T-helper 9 cell (primary cell): ENCODE data around the gene CBFA2T2.
A peak's percentile ranks its signal among the peaks of the same experiment; 100 is the strongest.
"Not testable (repeated sequence)": the region's sequence is repeated elsewhere in the genome, so short reads cannot be mapped to it uniquely, and the experiment has no call there.

Experiments
- DNase-seq: peaks from one replicate; pipeline ENCODE4 v3.0.0-alpha.2; 2020
- total RNA-seq, 2 donors: gene quantifications; one replicate each; lab custom pipeline; 2026; lab: John Stamatoyannopoulos, UW

Gene CBFA2T2
- total RNA-seq, result 51.9 to 56.4 reads per million in 2 donors

DNA sequence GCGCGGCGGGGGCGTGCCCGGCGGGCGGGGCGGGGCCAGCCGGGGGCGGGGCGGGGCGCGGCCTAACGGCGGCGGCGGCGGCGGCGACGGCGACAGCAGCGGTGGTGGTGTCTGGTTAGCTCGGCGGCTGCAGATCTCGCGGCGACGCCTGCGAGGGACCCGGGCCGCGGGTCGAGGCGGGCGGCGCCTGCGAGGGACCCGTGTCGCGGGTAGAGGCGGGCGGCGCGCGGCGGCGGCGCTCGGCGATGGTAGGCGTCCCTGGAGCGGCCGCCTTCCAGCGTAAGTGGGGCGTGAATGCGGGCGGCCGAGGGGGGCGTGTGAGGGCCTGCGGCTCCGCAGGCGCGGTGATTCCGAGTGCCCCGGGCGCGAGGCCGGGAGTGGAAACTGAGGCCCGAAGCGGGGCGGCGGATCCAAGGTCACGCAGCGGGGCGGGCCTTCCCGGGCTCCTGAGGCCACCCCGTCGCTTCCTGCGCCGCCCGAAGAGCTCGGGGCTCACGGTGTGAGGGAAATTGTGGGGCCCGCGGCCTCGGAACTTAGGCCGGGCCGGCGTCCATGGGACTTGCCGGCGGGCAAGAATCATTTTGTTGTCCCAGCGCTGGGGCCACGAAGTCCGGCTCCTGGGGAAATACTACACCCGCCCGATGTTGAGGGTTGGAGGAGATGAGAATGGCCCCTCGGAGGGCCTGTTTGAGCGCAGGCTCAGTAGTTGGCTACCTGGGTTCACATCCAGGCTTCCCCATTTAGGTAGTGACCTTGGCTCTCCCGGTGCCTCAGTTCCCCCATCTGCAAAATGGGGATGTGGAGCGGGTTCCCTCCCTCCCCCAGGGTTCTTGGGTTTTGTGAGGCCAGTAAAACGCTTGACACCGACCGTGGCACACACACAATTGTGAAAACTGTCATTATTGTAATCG, at the start of gene CBFA2T2:
Gene CBFA2T2, plus strand, starts transcription at position 74 of the 911 bp plus-strand sequence. Its CDS starts 172 bp downstream, at position 246.
- no peak for DNase-seq

DNA sequence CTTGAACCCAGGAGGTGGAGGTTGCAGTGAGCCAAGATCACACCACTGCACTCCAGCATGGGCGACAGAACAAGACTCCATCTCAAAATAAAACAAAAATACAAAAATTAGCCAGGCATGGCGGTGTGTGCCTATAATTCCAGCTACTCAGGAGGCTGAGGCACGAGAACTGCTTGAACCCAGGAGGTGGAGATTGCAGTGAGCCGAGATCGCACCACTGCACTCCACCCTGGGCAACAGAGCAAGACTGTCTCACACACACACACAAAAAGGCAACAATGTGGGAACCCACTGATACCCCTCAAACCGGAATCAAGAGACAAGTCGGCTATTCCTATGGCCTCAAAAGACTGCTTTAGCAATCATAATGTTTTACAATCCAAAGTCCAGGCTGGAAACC, 49.3 kb upstream of the CBFA2T2 start:
- DNase-seq, result not testable (repeated sequence)

DNA sequence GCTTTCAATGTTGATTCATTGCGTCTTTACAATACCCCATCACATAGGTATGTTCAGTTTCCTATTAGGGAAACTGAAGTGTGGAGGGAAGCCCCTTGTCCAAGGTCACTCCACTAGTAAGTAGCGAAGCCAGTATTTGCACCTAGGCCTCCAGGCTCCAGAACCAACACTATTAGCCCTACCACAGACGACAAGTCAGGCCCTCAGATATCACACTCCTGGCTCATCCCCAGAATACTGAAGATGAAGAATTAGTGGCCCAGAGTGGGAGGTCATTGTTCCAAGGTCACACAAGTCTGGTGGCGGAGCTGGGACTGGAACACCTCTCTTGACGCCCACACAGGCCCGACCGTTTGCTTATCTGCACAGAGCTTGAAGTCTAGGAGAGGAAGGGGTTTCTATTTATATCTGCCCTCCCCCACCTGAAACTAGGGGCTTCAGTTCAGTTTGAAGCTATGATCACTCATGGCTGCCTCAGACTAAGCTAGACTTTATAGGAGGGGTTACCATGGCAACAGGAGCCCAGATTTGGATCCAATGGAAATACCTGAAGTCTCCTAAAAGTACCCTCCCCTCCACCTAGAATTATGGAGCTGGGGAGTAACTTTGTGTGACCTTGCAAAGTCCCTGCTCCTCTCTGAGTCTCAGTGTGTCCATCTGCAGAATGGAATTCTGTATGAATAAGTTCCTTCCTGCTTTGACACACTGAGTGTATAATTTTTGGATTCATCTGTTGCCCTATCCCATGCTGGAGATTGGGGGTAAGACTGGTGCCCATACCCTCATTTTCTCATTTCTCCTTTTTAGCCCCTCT, 48.5 kb upstream of the CBFA2T2 start:
- DNase-seq, result no peak

DNA sequence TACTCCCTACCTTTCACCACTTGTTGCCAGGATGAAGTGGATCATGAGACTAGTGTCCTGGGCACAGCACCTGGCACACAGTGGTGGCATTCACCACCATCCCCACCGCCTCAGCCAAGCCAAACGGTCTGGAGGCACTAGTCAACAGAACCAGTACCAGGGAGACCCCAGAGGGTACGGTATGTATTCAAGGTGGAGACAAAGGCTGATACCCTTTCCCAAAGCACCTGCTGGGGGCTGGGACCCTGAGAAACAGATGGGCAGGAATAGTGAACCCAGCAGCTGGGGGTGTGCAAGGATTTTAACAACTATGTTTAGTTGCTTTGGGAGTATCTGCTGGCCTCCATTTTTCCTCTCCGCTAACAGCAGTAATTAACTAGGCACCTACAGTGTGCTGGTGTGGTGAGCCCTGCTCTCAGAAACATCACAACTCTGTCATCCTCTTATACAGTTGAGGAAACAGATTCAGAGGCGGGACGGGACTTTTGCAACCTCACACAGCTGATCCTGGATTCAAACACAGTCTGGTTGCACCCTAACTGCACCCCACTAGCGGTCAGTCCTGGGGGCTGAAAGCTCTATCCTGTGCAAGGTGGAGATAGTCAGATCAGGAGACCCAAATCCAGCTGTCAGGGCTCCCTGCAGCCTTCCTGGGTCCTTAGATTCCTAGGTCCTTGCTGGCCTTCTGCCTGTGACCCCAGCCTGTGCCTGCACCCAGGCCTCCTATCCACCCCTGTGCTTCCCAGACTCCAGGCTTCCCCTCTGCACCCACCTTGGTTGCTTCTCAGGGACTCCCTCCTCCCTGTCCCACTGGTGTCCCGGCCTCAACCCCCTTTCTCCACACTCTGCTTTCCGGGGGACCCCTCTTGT, 47.5 kb upstream of the CBFA2T2 start:
- DNase-seq, result no peak

DNA sequence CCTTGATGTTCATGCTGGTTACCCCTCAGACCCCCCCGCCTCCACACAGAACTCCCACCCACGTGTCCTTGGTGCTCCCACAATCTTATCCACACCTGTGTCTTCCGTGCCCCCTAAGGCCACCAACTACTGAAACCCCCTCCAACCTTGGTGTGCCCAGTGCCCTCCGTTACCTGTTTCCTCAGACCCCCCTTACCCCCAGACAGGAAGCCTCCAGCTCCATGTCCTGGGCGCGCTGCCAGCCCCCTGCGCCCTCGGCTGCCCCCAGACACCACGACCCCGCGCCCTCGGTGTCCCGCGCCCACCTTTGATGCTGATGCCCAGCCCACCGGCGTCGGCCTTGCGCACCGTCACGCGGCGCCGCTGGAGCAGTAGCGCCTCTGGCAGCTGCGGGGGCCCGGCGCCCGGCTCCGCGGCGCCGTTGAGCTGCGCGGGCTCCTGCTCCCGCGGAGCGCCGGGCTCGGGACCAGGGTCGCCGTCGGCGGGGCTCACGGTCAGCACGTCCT, 46.8 kb upstream of the CBFA2T2 start:
- peak; percentile 17 for DNase-seq

DNA sequence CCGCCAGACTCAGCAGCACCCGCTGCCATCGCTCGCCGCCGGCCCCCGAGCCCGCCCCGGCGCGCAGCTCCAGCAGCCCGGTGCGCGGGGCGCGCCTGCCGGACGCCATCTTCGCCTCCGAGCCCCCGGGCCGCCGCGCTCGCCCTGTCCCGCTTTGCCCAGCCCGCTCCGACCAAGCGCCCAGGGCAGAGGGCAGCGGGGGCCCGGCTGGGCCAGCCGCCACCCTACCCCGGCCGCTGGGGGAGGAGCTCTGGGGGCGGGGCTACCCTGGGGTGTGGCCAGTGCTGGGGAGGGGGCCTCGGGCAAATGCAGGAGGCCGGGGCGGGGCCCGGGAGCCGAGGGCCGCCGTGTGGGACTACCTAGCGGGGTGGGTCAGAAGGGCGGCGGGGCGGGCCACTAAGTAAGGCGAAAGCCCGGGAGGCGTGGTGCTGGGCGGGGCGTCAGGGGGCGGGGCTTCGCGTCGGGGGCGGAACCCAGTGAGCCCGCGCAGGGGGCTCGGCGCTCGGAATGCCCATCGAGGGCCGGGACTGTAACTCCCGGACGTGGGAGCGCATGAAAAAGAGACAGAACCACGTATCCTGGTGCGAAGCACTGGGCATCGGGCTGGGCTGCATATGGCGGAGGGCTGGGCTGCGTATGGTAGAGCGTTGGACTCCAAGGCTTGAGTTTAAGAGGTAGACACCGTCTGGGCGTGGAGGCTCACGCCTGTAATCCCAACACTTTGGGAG, 46.2 kb upstream of the CBFA2T2 start, which contains the start of gene SNTA1:
Gene SNTA1, minus strand, starts transcription at position 252 of the 728 bp plus-strand sequence. Its CDS starts 143 bp downstream, at position 109.
- DNase-seq, result peak; percentile 87

DNA sequence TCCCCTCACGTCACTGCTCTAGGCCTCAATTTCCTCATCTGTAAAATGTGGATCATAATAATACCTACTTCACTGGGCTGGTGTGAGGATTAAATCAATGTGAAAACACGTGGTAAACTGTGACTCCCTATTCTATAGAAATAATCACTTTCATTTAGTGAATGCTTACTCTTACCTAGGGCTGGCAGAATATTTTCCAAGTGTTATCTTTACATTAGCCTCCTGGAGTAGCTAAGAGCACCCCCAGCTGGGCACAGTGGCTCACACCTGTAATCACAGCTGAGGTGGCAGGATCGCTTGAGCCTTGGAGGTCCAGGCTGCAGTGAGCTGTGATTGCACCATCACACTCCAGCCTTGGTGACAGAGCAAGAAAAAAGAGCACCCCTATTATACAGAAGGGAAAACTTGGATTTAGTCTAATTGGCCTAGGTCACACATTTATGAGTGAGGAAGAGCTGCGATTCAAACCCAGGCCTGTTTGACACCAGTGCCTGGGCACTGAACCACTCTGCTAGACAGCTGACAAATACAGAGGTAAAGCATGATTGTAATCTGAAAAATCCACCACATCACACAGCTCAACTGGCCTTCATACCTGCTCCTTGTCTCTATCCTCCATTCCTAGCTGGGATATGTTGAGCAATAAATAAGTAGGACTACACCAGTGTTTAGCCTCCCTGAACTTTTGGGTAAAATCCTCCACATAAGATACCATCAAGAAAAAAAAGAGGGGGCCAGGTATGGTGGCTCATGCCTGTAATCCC, 44.9 kb upstream of the CBFA2T2 start:
- peak; percentile 10 for DNase-seq

DNA sequence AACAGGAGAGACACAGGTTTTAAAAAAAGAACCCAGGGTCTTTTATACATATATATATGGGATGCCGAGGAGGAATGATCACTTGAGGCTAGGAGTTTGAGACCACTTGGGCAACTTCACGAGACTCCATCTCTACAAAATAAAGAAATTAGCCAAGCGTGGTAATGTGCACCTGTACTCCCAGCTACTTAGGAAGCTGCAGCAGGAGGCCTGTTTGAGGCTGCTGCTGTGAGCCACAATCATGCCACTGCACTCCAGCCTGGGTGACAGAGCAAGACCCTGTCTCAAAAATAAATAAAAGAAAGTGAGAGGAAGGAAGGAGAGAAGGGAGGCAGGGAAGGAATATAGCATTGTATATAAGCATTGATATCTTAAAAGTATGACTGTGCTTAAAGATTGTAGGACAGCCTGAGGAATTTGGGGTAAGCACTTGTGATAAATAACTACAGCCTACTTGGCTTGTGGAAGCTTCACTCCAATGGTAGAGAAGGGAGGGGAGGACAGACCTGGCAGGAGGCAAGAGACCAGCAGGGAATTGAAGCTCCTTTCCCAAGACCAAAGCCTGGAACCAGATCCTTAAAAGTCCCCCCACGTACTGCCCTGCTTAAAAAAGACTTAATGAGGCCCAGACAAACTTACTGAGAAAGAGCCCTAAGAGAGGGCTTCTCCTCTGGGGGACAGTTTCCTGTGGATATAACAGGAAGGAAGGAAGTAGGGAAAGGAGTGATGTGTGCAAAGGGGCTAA, 43.8 kb upstream of the CBFA2T2 start:
- no peak for DNase-seq

DNA sequence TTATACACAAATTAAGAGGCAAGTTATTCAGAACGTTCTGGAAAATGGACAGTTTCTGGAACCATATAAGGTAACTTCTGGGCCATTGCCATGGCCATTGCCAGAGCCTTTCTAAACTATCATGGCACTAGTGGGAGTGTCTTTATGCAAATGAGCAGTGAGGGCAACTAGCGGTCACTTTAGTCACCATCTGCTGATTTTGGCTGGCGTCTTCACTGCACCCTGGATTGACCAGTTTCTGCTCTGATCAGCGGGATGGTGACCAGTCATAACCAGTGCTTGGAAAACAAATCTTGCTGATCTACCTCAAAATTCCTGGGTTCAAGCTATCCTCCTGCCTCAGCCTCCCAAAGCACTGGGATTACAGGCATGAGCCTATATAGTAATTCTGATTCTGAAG, 39.0 kb upstream of the CBFA2T2 start:
- DNase-seq, result no peak

DNA sequence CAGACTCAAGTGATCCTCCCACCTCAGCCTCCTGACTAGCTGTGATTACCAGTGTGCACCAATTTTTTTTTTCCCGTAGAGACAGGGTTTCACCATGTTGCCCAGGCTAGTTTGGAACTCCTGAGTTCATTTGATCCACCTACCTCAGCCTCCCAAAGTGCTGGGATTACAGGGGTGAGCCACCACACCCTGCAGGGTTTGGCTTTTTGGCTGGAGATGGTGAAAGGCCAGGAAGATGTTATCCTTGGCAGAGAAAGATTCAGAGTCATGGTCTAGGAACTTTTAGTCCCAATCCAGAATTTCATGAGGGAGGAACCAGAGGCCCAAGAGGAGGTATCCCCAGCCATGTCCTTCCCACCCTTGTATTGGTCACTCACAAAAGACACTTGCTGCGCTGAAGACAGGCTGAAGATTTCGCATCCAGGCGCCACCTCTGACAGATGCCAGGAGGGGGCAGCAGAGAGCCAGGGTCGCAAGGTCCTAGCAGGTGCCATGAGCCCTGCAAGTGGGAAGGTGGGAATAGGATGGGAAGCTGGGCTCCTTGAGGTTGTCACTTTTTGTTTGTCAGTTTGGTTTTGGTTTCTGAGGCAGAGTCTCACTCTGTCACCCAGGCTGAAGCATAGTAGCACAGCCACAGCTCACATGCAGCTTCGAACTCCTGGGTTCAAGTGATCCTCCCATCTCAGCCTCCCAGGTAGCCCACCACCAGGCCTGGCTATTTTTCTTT, 32.8 kb upstream of the CBFA2T2 start:
- peak; percentile 84 for DNase-seq

DNA sequence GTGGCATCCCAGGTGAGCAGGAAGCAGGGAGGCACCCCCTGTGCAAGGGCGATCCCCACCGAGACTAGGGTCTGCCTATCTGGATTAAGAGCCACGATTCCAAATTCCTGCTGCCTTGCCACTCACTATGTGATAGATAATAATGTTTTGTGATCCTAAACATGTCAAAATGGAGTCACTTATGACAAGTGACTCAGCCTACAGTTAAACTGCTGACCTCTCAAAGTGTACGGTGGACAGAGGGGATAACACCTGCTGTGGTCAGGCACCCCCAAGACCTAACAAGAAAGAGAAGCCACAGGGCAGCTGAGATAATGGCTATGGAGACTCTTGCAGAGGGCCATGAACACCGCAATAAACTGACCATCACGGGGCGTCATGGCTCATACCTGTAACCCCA, 30.3 kb upstream of the CBFA2T2 start:
- no peak for DNase-seq

DNA sequence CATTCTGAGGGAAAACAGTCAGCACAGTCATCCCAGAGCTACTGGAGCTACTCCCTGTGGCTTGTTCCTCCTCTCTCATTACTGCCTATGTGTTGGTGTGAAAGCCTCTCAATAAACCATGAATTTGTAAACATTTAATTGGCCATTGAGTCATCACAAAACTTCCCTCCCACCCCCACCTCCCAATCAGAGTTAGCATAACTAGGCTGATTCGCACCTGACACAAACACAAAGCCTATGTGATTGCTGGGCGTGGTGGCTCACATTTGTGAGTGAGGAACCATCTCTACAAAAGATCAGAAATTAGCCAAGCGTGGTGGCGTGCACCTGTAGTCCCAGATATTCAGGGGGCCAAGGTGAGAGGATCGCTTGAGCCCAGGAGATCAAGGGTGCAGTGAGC, 29.2 kb upstream of the CBFA2T2 start:
- DNase-seq, result no peak

DNA sequence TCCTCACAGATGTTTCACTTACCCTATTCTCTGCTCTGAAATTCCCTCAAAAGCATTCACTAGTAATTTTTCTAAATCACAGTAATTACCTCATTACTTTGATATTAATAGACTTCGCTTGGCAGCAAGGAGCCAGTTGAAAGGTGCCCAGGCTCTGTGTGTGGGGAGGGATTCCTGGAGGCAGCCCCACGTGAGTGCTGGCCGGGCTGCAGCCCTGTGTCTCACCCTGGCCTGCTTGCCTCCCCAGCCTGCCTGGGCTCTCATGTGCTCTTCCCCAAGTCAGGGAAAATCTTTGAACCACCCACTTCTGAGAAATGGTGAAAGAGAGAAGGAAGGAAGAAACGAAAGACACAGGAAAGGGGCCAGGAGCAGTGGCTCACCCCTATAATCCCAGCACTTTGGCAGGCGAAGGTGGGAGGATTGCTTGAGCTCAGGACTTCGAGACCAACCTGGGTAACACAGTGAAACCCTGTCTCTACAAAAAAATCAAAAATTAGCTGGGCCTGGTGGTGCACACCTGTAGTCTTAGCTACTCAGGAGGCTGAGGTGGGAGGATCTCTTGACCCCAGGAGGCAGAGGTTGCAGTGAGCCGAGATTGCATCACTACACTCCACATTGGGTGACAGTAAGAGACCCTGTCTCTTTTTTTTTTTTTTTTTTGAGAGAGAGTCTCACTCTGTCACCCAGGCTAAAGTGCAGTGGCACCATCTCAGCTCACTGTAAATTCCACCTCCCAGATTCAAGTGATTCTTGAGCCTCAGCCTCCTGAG, 26.4 kb upstream of the CBFA2T2 start:
- no peak for DNase-seq

DNA sequence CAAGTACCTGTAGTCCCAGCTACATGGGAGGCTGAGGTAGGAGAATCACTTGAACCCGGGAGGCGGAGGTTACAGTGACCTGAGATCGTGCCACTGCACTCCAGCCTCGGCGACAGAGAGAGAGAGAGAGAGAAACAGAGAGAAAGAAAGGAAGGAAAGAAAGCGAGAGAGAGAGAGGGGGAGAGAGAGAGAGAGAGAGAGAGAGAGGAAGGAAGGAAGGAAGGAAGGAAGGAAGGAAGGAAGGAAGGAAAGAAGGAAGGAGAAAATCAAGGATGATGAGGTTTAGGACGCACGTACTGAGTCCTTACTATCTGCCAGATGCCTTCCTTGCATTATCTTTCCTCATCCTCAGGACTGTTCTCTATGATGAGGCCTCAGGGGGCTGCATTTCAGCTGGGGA, 25.1 kb upstream of the CBFA2T2 start:
- not testable (repeated sequence) for DNase-seq

DNA sequence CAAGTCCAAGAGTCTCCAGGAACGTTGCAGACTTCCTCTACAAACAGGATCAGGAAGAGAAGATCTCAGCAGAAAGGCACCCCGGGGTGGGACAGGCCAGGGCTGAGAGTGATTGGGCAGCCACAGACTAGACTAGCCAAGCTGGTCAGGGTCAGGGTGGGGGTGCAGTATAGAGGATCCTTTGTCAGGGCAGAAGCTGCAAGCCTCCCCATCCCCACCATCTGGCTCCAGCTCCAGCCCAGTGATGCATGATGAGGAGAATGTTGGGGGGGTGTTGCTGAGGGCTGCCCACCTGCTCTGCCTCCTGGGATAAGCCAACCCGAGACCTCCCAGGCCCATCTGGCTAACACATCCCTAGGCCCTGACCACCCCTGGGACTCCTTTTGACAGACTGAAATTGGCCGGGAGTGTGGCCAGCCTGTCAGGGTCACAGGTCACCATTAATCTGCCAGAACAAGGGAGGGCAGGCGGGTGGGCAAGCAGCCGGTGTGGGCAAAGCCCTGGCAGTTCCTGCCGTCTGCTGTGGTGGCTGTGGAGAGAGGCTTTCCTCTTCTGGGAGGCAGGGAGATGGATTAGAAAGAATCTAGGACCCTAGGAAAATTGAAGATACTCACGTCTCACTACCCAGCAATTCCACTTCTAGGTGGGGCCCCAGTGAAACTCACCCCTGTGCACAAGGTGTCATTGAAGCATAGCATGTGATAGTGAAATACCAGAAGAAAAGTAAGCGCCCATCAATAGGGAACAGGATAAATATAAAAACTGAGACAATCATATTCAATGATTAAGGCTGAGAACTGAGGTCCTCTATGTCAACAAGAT, 24.2 kb upstream of the CBFA2T2 start:
- no peak for DNase-seq

DNA sequence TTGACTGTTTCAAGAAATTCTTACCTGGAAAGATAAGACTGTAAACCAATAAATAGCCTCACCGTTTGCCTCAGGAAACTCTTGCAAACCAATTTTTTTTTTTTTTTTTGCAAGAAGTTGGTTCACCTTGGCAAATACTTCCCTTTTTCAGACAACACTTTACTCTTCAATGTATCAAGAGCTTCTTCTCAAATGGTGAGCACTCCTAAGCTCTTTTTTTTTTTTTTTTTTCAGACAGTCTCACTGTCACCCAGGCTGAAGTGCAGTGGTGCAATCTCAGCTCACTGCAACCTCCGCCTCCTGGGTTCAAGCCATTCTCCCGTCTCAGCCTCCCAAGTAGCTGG, 23.6 kb upstream of the CBFA2T2 start:
- DNase-seq, result no peak

DNA sequence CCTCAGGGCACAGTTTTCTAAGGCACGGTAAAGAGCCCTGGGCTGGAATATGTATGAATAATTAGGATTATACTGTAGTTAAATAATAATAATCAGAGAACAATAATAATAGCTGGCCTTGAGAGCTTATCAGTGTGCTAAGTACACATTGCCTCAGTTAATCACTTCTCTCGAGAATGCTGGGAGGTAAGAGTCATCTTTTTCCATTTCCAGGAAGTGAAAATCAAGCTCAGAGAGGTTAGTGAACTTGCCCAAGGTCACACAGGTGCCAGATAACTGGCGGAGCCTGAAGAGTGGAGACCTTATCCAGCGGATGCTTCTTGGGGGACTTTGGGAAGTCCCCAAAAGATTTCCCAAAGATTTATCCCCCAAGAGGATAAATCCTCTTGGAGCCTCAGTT, 19.4 kb upstream of the CBFA2T2 start:
- no peak for DNase-seq

DNA sequence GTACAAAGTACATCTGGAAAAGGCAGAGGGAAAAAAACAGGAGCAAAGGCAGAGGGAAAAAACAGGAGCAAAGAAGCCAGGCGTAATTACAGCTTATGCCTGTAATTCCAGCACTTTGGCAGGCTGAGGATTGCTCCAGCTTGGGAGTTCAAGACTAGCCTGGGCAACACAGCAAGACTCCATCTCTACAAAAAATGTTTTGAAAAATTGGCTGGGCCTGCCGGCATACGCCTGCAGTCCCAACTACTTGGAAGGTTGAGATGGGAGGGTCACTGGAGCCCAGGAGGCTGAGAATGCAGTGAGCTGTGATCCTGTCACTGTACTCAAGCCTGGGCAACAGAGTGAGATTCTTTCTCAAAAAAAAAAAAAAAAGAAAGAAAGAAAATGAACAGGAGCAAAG, 19.0 kb upstream of the CBFA2T2 start:
- no peak for DNase-seq
